Keratinocyte (primary cell): ENCODE results near the gene PTPN2.
"Not testable (repeated sequence)": the region's sequence is repeated elsewhere in the genome, so short reads cannot be mapped to it uniquely, and the experiment has no call there.

Experiments used
- EZH2 ChIP-seq: IDR thresholded peaks from one replicate; pipeline ENCODE4 v1.6.1; 2012; ENCODE audit warnings: inconsistent platforms, mild to moderate bottlenecking, low read length, moderate library complexity
- TF ChIP-seq, protein P1 (sequence below), 3 experiments: IDR thresholded peaks in 1 of 3; conservative IDR thresholded peaks in 1 of 3; optimal IDR thresholded peaks in 1 of 3; 2 replicates in 2 of 3; 3 replicates in 1 of 3; pipeline versions ENCODE3 to v1.5.1; 2011; ENCODE audit warnings: low read length in 3 of 3, mild to moderate bottlenecking in 3 of 3, moderate library complexity in 2 of 3, control low read depth in 1 of 3, inconsistent platforms in 1 of 3; ENCODE audit not compliant: insufficient read depth in 2 of 3; ENCODE audit errors: extremely low read depth in 1 of 3

DNA sequence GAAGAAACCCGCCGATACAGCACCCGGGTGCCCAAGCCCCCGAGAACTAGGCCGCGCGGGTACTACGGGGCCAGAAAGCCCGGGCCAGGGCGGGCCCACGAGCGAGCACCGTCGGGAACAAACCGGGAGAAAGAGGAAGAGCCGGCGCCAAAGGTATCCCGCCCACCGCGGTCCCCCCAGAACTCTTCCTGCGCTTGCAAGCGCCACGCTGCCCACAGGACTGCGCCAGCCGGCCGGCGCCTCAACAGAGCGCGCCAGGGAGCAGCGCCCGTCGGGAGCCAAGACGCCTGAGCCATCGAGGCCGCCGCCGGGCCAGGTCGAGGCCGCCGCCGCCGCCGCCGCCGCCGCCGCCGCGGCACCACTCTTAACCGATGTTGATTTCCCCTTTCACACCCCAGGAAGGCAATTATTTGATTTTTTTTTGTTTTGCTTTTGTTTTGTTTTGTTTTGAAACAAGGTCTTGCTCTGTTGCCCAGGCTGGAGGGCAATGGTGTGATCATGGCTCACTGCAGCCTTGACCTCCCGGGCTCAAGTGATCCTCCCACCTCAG lies 12.8 kb upstream of the PTPN2 start:
- TF ChIP-seq, protein P1, sequence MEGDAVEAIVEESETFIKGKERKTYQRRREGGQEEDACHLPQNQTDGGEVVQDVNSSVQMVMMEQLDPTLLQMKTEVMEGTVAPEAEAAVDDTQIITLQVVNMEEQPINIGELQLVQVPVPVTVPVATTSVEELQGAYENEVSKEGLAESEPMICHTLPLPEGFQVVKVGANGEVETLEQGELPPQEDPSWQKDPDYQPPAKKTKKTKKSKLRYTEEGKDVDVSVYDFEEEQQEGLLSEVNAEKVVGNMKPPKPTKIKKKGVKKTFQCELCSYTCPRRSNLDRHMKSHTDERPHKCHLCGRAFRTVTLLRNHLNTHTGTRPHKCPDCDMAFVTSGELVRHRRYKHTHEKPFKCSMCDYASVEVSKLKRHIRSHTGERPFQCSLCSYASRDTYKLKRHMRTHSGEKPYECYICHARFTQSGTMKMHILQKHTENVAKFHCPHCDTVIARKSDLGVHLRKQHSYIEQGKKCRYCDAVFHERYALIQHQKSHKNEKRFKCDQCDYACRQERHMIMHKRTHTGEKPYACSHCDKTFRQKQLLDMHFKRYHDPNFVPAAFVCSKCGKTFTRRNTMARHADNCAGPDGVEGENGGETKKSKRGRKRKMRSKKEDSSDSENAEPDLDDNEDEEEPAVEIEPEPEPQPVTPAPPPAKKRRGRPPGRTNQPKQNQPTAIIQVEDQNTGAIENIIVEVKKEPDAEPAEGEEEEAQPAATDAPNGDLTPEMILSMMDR (optimal IDR thresholded peaks at IDR 0.05 in 1 of 3, IDR thresholded peaks at IDR 0.05 in 1 of 3, conservative IDR thresholded peaks at IDR 0.05 in 1 of 3; ENCODE audit: extremely low read depth in 1 of 3, insufficient read depth in 2 of 3, low read length in 3 of 3) = not testable (repeated sequence)
- not testable (repeated sequence) for TF ChIP-seq EZH2
